ENCODE measurements around the gene FRZB.

FRZB gene

DNA sequence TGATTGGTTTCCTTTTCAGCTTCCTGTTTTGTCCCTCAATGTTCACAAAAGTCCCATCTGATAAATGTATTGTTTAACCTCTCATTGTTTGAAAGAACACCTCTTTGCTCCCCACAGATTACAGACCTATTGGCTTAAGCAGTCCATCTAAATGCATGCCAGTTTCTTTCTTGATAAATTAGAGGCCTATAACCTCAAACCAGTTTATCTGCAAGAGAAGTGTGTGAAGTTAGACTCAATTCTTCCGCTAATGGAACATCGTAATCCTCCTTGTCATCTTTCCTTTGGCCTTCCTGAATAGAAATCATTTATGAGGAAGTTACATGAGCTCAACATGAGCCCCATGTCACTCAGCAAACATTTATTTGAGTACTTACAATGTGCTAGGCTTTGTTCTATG is 74.0 kb downstream of the FRZB start:
- DNase-seq (ENCODE audit: low read depth in 2 of 2): no peak

DNA sequence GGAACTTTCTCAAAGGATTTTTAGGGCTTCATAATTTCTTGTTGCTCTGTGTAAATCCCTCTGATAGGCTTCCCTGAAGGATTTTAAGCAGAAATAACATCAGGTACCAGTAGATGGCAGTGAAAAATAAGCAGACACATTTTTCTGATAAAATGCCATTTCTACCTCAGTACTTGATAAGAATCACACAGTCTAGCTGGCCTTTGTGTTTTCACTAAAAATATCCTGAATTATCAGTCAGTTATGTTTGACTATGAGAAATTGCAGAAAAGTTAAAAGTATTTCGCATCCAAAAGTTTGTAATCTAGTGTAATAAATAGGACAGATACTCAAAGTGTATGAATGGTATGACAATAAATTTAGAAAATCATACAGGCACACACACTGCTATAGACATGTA is 81.7 kb downstream of the FRZB start:
- no peak for DNase-seq (ENCODE audit: low read depth in 2 of 2)

DNA sequence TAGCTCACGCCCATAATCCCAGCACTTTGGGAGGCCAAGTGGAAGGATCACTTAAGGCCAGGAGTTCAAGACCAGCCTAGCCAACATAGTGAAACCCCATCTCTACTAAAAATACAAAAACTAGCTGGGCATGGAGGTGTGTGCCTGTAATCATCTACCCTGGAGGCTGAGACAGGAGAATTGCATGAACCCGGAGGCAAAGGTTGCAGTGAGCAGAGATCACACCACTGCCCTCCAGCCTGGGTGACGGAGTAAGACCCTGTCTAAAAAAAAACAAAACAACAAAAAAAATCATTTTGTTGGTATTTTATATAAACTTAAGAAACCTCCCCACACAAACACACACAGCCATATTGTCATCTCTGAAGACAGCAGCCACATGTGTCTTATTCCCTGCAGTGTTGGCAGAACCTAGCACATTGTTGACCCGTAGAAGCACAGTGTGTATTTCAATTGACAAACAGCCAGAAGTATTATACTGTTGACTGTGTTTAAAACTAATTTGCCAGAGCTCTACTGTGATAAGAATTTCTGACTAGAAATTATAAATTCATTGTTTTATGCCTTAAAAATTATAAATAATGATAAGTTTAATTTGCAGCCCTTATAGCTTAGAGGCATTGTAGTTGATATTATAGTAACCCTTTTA is 82.3 kb downstream of the FRZB start:
- no peak for DNase-seq (ENCODE audit: low read depth in 2 of 2)
